K562 (cell line): ENCODE results near the gene FIBP. TPM values are rescaled to one million over a fixed set of nuclear protein-coding genes. Genes with fewer than 3 reads are reported as not detected.

ENCODE experiments used
- CCAR2 ChIP-seq: fragments of 200-400 bp; formaldehyde crosslinking; IDR thresholded peaks from 2 replicates; pipeline ENCODE4 v1.6.1; 2017; ENCODE audit warnings: mild to moderate bottlenecking, low read depth, low read length
- CCNT2 ChIP-seq: IDR thresholded peaks from 2 replicates; pipeline ENCODE4 v1.6.1; 2011; ENCODE audit warnings: borderline replicate concordance, low read depth, mild to moderate bottlenecking, moderate library complexity, mixed read lengths, low read length; ENCODE audit not compliant: insufficient read length; ENCODE audit errors: extremely low read depth
- ESRRA ChIP-seq: fragments of 450-650 bp; IDR thresholded peaks from 2 replicates; pipeline ENCODE4 v1.6.1; 2014; ENCODE audit warnings: low read depth, mild to moderate bottlenecking, moderate library complexity, borderline replicate concordance
- GABPB1 ChIP-seq: sonication (generic); formaldehyde crosslinking; IDR thresholded peaks from 2 replicates; pipeline ENCODE4 v1.8.0; 2022; ENCODE audit warnings: mild to moderate bottlenecking, missing genetic modification reagents
- HDAC1 ChIP-seq, 2 experiments: fragments of 450-650 bp; IDR thresholded peaks; 2 replicates each; pipeline ENCODE4 v1.6.1; 2016 to 2017; ENCODE audit warnings: inconsistent platforms in 1 of 2, mild to moderate bottlenecking in 1 of 2, moderate library complexity in 1 of 2
- IRF2 ChIP-seq: sonication (generic); formaldehyde crosslinking; IDR thresholded peaks from 2 replicates; pipeline ENCODE4 v1.8.1; 2022; ENCODE audit warnings: mild to moderate bottlenecking, missing genetic modification reagents
- LEF1 ChIP-seq: fragments of 450-650 bp; IDR thresholded peaks from 2 replicates; pipeline ENCODE4 v1.6.1; 2016; ENCODE audit warnings: mild to moderate bottlenecking
- MXI1 ChIP-seq: IDR thresholded peaks from 2 replicates; pipeline ENCODE4 v1.6.1; 2011; ENCODE audit warnings: low read depth, mild to moderate bottlenecking, improper control_type of control experiment, low read length
- NUFIP1 ChIP-seq: fragments of 450-650 bp; IDR thresholded peaks from 2 replicates; pipeline ENCODE4 v1.6.1; 2018; ENCODE audit not compliant: partially characterized antibody
- RCOR1 ChIP-seq, 2 experiments: IDR thresholded peaks; 2 replicates each; pipeline ENCODE4 v1.6.1; 2012; ENCODE audit warnings: low read depth in 2 of 2, low read length in 2 of 2, borderline replicate concordance in 1 of 2, improper control_type of control experiment in 1 of 2
- SRSF9 ChIP-seq: fragments of 200-400 bp; formaldehyde crosslinking; IDR thresholded peaks from 2 replicates; pipeline ENCODE4 v1.6.1; 2017; ENCODE audit warnings: low read depth, low read length, borderline replicate concordance
- XRCC5 ChIP-seq: fragments of 200-400 bp; formaldehyde crosslinking; IDR thresholded peaks from 2 replicates; pipeline ENCODE4 v1.6.1; 2017; ENCODE audit warnings: low read depth, mild to moderate bottlenecking, low read length
- YY1 ChIP-seq, 3 experiments: IDR thresholded peaks; 2 replicates each; pipeline ENCODE4 v1.6.1; 2011; ENCODE audit warnings: low read length in 2 of 3, mild to moderate bottlenecking in 2 of 3, moderate library complexity in 2 of 3, borderline replicate concordance in 1 of 3, control low read depth in 1 of 3, low read depth in 1 of 3; ENCODE audit not compliant: insufficient read depth in 3 of 3, insufficient replicate concordance in 2 of 3, control insufficient read depth in 1 of 3, insufficient read length in 1 of 3; ENCODE audit errors: extremely low read depth in 1 of 3
- ZNF140 ChIP-seq: fragments of 250-450 bp; sonication (Bioruptor Pico); IDR thresholded peaks from 2 replicates; pipeline ENCODE4 v1.8.0; 2021; ENCODE audit warnings: moderate library complexity, mild to moderate bottlenecking, inconsistent platforms
- ZNF79 ChIP-seq: fragments of 250-450 bp; sonication (Bioruptor Pico); IDR thresholded peaks from 2 replicates; pipeline ENCODE4 v1.4.0; 2020; ENCODE audit warnings: low read depth, mild to moderate bottlenecking, moderate library complexity
- polyA plus RNA-seq, 8 experiments: library from polyadenylated mRNA; depleted of rRNA in 4 of 8; stranded (reverse) in 5 of 8; unstranded in 3 of 8; fragments of >200 nt; fragmentation: Nextera tagmentation in 2 of 8; fragmentation: Illumina TruSeq in 1 of 8; extraction: Ambion mirVana in 2 of 8; extraction: Trizol in 1 of 8; gene quantifications; 2 replicates each; pipeline versions ENCODE4 v1.2.1 to v1.2.3, GENCODE V29; 2011 to 2014; ENCODE audit warnings: inconsistent platforms in 1 of 8, missing spikeins in 1 of 8
- total RNA-seq, 7 experiments: library from RNA; depleted of rRNA in 6 of 7; stranded (reverse); fragments of >200 nt in 6 of 7; fragmentation: Illumina TruSeq in 2 of 7; extraction: Trizol in 2 of 7; gene quantifications; 2 replicates each; pipeline versions ENCODE4 v1.2.1 to v1.2.3, GENCODE V29; 2011 to 2021; ENCODE audit warnings: low replicate concordance in 1 of 7
- TF ChIP-seq, protein P1 (sequence below): fragments of 250-450 bp; sonication (Bioruptor Pico); IDR thresholded peaks from 2 replicates; pipeline ENCODE4 v1.5.1; 2021; ENCODE audit warnings: mild to moderate bottlenecking
- TF ChIP-seq, protein P2 (sequence below): sonication (generic); formaldehyde crosslinking; IDR thresholded peaks from 2 replicates; pipeline ENCODE4 v1.8.1; 2023; ENCODE audit warnings: missing genetic modification reagents, mild to moderate bottlenecking, borderline replicate concordance
- TF ChIP-seq, protein P3 (sequence below), 2 experiments: fragments of 450-650 bp; conservative IDR thresholded peaks; 2 replicates each; pipeline ENCODE4 v1.6.1; 2017; ENCODE audit warnings: mild to moderate bottlenecking in 2 of 2, moderate library complexity in 2 of 2
- TF ChIP-seq, protein P4 (sequence below): sonication (generic); formaldehyde crosslinking; IDR thresholded peaks from 2 replicates; pipeline ENCODE4 v1.8.0; 2022; ENCODE audit warnings: missing genetic modification reagents, mild to moderate bottlenecking, moderate library complexity, borderline replicate concordance

The FIBP gene
- total and polyA plus RNA-seq, 9 of the 15 experiments (the other 6 are each of a cell fraction or from before 2014, with no cell fraction given) = 41.2 to 79.2 (median 48.6) TPM

DNA sequence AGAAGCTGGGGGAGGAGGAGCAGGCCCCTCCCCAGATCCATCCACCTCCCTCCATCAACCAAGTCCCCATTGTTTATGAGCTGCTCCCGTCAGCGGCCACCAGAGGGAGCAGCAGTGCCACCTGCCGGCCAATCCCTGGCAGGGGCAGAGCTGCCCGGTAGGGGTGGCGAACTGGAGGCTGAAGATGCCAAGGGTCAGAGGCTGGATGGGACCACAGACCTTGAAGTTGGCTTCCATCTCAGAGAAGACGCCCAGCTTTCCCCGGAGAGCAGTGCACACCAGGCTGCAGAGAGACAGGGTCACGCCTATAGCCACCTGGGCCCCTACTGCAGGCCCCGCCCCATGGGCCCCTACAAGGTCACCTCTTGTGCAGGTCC lies 3.6 kb downstream of the FIBP start (continued):
- TF ChIP-seq, protein P1, sequence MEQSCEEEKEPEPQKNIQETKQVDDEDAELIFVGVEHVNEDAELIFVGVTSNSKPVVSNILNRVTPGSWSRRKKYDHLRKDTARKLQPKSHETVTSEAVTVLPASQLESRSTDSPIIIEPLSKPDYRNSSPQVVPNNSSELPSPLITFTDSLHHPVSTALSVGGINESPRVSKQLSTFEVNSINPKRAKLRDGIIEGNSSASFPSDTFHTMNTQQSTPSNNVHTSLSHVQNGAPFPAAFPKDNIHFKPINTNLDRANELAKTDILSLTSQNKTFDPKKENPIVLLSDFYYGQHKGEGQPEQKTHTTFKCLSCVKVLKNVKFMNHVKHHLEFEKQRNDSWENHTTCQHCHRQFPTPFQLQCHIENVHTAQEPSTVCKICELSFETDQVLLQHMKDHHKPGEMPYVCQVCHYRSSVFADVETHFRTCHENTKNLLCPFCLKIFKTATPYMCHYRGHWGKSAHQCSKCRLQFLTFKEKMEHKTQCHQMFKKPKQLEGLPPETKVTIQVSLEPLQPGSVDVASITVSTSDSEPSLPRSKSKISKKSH (CRISPR knock-in tag) = no peak
- TF ChIP-seq YY1 (IDR thresholded peaks at IDR 0.05; ENCODE audit: borderline replicate concordance in 1 of 3, control insufficient read depth in 1 of 3, extremely low read depth in 1 of 3, insufficient read depth in 3 of 3, insufficient read length in 1 of 3, insufficient replicate concordance in 2 of 3, low read depth in 1 of 3, low read length in 2 of 3) (peak in 2 of 3 experiments; percentile 51 to 65), NUFIP1 (no peak), CCNT2 (no peak), GABPB1 (CRISPR knock-in tag) (peak; percentile 59), SRSF9 (no peak), IRF2 (CRISPR knock-in tag) (no peak), ESRRA (peak; percentile 67), CCAR2 (no peak), ZNF79 (CRISPR knock-in tag) (no peak), RCOR1 (IDR thresholded peaks at IDR 0.05; ENCODE audit: borderline replicate concordance in 1 of 2, low read depth in 2 of 2, low read length in 2 of 2) (peak; percentile 37 to 51; a peak in 1 of 4 replicates), MXI1 (no peak), ZNF140 (CRISPR knock-in tag) (no peak), XRCC5 (peak; percentile 96), HDAC1 (IDR thresholded peaks at IDR 0.05) (no peak), LEF1 (no peak)
- TF ChIP-seq, protein P2, sequence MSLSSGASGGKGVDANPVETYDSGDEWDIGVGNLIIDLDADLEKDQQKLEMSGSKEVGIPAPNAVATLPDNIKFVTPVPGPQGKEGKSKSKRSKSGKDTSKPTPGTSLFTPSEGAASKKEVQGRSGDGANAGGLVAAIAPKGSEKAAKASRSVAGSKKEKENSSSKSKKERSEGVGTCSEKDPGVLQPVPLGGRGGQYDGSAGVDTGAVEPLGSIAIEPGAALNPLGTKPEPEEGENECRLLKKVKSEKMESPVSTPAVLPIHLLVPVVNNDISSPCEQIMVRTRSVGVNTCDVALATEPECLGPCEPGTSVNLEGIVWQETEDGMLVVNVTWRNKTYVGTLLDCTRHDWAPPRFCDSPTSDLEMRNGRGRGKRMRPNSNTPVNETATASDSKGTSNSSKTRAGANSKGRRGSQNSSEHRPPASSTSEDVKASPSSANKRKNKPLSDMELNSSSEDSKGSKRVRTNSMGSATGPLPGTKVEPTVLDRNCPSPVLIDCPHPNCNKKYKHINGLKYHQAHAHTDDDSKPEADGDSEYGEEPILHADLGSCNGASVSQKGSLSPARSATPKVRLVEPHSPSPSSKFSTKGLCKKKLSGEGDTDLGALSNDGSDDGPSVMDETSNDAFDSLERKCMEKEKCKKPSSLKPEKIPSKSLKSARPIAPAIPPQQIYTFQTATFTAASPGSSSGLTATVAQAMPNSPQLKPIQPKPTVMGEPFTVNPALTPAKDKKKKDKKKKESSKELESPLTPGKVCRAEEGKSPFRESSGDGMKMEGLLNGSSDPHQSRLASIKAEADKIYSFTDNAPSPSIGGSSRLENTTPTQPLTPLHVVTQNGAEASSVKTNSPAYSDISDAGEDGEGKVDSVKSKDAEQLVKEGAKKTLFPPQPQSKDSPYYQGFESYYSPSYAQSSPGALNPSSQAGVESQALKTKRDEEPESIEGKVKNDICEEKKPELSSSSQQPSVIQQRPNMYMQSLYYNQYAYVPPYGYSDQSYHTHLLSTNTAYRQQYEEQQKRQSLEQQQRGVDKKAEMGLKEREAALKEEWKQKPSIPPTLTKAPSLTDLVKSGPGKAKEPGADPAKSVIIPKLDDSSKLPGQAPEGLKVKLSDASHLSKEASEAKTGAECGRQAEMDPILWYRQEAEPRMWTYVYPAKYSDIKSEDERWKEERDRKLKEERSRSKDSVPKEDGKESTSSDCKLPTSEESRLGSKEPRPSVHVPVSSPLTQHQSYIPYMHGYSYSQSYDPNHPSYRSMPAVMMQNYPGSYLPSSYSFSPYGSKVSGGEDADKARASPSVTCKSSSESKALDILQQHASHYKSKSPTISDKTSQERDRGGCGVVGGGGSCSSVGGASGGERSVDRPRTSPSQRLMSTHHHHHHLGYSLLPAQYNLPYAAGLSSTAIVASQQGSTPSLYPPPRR (CRISPR knock-in tag) = no peak
- TF ChIP-seq, protein P3, sequence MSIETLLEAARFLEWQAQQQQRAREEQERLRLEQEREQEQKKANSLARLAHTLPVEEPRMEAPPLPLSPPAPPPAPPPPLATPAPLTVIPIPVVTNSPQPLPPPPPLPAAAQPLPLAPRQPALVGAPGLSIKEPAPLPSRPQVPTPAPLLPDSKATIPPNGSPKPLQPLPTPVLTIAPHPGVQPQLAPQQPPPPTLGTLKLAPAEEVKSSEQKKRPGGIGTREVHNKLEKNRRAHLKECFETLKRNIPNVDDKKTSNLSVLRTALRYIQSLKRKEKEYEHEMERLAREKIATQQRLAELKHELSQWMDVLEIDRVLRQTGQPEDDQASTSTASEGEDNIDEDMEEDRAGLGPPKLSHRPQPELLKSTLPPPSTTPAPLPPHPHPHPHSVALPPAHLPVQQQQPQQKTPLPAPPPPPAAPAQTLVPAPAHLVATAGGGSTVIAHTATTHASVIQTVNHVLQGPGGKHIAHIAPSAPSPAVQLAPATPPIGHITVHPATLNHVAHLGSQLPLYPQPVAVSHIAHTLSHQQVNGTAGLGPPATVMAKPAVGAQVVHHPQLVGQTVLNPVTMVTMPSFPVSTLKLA (conservative IDR thresholded peaks at IDR 0.05) = no peak
- TF ChIP-seq, protein P4, sequence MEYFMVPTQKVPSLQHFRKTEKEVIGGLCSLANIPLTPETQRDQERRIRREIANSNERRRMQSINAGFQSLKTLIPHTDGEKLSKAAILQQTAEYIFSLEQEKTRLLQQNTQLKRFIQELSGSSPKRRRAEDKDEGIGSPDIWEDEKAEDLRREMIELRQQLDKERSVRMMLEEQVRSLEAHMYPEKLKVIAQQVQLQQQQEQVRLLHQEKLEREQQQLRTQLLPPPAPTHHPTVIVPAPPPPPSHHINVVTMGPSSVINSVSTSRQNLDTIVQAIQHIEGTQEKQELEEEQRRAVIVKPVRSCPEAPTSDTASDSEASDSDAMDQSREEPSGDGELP (CRISPR knock-in tag) = peak; percentile 80
